Activated T-cell treated with anti-CD3 and anti-CD28 coated beads for 1 hour (primary cell): ENCODE data around the gene STH.
A peak's percentile ranks its signal among the peaks of the same experiment; 100 is the strongest.

ENCODE experiments used
- DNase-seq: peaks from one replicate; pipeline ENCODE4 v3.0.0-alpha.2; 2020; ENCODE audit warnings: low read depth

STH gene

DNA sequence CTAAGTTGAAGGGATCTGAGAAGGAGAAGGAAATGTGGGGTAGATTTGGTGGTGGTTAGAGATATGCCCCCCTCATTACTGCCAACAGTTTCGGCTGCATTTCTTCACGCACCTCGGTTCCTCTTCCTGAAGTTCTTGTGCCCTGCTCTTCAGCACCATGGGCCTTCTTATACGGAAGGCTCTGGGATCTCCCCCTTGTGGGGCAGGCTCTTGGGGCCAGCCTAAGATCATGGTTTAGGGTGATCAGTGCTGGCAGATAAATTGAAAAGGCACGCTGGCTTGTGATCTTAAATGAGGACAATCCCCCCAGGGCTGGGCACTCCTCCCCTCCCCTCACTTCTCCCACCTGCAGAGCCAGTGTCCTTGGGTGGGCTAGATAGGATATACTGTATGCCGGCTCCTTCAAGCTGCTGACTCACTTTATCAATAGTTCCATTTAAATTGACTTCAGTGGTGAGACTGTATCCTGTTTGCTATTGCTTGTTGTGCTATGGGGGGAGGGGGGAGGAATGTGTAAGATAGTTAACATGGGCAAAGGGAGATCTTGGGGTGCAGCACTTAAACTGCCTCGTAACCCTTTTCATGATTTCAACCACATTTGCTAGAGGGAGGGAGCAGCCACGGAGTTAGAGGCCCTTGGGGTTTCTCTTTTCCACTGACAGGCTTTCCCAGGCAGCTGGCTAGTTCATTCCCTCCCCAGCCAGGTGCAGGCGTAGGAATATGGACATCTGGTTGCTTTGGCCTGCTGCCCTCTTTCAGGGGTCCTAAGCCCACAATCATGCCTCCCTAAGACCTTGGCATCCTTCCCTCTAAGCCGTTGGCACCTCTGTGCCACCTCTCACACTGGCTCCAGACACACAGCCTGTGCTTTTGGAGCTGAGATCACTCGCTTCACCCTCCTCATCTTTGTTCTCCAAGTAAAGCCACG lies 28.3 kb downstream of the STH start:
- no peak for DNase-seq

GRCh38 chr17:46027976-46028325 lies 28.9 kb downstream of the STH start:
- no peak for DNase-seq

GRCh38 chr17:46028374-46028773 lies 29.3 kb downstream of the STH start:
- no peak for DNase-seq

- DNase-seq = no peak
These were observed 30.0 kb downstream of the STH start for GRCh38 chr17:46028981-46029565.

DNA sequence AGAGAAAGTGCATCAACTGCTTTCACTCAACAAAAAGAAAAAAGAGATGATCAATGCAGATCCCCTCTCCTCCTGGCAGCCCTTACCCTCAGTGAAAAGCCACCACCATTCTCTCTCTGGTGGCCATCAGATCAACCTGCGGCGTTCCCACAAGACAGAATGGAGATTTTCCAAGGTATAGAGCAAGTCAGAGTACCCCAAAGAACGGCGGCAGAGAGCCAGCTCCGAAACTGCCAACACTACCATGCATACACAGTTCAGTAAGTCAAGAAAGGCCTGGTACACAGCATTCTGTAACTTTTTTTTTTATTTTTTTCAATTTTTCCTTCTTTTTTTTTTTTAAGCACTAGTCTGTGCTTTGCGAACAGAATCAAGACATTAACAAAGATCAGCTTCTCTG lies 30.6 kb downstream of the STH start:
- no peak for DNase-seq

DNA sequence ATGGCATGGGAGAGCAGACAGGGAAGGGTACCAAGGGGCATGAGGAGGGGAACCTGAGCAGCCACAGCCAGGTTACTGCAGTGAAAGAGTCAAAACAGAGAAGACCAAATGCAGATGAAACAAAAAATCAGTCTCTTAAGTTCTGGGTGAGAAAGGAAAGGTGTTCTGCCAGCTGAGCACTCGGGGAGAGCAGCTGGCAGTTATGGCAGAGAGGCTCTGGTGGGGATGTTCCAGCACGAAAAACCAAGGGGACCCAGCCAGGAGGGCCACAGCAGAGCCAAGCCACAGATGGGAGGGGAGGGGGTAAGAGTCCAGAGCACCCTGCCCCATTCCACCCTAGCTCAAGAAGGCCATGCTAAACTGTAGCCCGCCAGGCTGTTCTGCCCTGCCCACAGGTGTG lies 31.7 kb downstream of the STH start:
- no peak for DNase-seq

DNA sequence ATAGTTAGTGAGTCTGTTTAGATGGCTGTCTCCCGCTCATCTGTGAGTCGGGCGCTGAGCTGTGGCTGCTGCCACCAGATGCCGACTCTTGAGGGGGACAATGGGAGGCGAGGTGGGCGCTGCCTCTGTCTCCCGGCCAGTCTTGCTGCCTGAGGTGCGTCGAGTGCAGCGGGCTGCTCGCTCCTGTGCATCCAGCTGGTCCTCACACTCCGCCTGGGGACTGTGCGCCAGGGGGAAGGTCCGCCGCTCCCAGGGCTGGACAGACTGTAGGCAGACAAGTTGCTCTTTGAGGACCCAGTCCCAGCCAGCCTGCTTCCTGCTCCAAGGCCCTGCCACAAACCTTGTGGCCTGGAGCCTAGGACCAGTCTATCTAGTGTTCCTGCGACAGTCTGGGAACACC lies 32.4 kb downstream of the STH start:
- DNase-seq = no peak

DNA sequence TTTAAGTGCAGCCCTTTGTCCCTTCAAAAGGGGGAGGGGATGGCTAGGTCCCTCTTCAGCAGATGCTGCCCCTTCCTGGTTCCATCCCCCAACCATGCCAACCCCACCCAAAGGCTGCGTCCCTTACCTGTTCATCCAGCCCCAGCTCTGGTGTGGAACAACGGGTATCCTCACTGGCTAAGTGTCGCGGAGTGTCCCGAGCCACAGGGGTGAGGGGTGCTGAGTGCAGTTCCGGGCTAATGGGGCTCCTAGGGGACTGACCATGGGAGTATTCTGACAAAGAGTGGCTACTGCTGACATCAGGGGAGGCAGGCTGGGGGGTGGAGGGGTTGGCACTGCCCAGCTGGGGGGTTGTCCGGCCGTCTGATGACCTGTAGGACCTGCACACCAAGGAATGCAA lies 32.9 kb downstream of the STH start:
- DNase-seq = no peak

- DNase-seq = no peak
These were observed 33.9 kb downstream of the STH start for GRCh38 chr17:46032909-46033308.

DNA sequence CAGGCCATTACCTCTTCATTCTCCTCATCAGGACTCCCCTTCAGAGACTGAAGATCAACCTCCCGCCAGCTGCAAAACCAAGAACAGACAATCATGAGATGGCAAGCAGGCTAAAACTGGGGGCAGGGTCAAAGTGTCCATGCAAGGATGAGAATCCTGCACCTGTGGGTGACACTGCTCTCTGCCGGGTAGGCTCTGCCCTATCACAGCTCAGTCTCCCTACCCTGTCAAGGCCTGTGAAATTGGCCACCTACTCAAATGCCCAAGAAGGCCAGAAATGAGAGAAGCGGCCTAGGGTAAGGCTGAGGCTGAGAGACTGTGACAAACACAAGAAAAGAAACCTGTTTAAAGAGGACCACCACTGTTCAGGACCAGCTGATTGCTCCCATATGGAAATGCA lies 34.3 kb downstream of the STH start:
- no peak for DNase-seq

DNA sequence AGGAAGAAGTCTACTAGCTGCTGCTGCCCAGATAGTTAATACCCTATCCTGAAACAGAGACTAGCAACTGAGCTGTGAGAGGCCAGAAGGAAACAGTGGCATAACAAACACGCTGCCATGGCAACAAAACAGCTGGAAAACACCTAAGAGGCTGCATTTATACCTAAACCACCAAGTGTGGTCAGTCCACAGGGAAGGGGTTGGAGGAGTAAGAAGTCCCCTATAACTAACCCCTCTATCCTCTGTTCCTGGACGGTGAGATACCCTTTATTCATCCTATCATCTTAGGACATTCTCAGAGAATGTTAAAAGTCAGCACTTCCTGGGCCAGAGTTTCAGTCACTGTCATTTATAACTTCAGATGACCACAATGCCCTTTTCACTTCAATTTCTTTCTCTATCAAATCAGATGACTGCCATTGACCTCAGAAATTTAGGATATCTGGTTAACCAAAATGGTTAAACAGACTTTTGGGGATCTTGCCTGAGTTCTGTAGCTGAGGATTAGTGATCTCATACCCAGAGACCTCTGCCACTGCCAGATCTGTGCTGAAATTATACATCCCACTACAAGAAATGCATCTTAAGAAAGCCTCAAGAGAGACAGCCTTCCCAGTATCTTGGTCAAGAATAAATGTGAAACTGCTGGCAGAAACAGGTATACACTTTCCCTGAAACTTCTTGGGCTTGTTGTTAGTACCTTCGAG lies 36.2 kb downstream of the STH start:
- DNase-seq = no peak

- no peak for DNase-seq
These were observed 37.4 kb downstream of the STH start for GRCh38 chr17:46036491-46036890.

DNA sequence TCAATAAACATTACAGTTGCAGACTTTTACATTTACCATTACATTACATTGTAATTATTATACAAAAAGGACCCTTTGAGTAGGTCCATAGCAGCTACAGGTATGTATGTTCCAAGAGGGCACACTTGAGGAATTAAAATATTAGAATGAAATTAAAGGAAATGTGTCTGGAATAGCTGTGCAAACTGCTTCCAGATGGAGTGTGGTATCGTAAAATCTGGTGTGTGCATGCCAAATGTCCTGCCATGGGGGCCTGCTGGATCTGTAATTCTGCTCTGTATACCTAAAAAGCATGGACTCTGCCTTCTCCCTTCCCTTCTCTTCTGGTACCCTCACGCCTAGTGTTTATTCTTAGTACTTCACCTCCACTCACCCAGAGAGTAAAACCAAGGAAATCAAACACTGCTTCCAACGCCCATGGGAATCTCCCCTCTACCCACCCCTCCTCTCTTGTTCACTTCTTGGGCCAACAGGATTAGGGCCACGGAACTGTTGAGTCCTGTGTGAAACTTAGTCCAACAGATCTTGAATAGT lies 38.7 kb downstream of the STH start:
- DNase-seq = no peak

- DNase-seq = no peak
These were observed 39.4 kb downstream of the STH start for GRCh38 chr17:46038414-46038813.

GRCh38 chr17:46038937-46039336 lies 39.9 kb downstream of the STH start:
- no peak for DNase-seq

GRCh38 chr17:46039592-46040186 lies 40.6 kb downstream of the STH start:
- no peak for DNase-seq

GRCh38 chr17:46042246-46042645 lies 43.2 kb downstream of the STH start:
- DNase-seq = no peak

DNA sequence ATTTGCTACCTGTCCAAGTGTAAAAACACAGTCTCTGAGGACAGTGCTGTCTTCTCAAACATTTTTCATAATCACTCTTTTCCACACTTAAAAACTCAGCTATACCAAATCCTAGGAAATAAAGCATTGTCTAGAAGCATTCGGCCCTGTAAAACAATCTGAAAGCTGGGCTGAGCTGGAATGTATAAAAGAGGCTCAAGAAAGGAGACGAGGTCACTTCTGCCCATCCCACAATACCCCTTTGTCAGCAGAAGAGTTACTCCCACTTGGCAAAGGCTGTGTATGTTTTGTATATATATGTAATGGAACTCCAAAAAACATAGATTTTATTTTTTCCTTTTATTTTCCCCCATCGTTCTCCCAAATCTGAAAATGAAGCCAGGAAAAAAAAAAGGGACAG lies 43.9 kb downstream of the STH start:
- no peak for DNase-seq

GRCh38 chr17:46043606-46044005 lies 44.6 kb downstream of the STH start:
- no peak for DNase-seq

- DNase-seq = peak; percentile 38
These were observed 45.4 kb downstream of the STH start for GRCh38 chr17:46044286-46044928.

DNA sequence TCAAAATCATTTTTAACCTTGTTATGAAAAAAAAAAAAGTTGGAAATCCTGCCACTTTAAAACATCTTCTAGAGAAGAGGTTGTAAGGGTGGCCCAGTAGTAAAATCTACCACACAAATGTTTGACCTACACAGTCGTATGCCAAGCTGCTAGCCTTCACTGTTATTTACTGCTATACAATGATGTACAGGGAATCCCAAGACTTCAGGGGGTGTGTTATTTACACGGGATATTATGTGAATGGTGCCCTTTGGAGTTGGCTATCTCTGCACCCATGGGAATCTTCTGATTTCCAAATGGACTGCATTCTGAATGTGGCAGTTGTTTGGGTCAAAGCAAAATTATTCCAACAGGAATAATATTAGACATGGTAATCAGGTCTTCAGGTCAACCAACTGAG lies 45.9 kb downstream of the STH start:
- DNase-seq = no peak

- no peak for DNase-seq
These were observed 46.6 kb downstream of the STH start for GRCh38 chr17:46045639-46046038.
